Liver (tissue), 9 donors: ENCODE measurements around the gene VPS35L. TPM values are rescaled to one million over a fixed set of nuclear protein-coding genes. Genes with fewer than 3 reads are reported as not detected.

Experiments used
- DNase-seq: peaks from one replicate; pipeline ENCODE4 v3.0.0-alpha.2; 2017; ENCODE audit warnings: low spot score
- H3K27ac ChIP-seq, 2 donors: one replicate each; pipeline ENCODE4 v1.7.0; 2013; ENCODE audit warnings: inconsistent platforms in 2 of 2, low read length in 2 of 2, control low read depth in 1 of 2, low read depth in 1 of 2, mild to moderate bottlenecking in 1 of 2
- H3K27me3 ChIP-seq, 4 donors: one replicate each; pipeline versions ENCODE4 v1.6.1 to v1.7.0; 2013; ENCODE audit warnings: low read length in 3 of 4, inconsistent platforms in 1 of 4, mild to moderate bottlenecking in 1 of 4, moderate library complexity in 1 of 4; ENCODE audit not compliant: control insufficient read depth in 4 of 4, insufficient read depth in 4 of 4
- H3K36me3 ChIP-seq, 4 donors: one replicate each; pipeline versions ENCODE4 v1.6.1 to v1.7.0; 2013; ENCODE audit warnings: low read length in 3 of 4, mild to moderate bottlenecking in 3 of 4, low read depth in 1 of 4, moderate library complexity in 1 of 4; ENCODE audit not compliant: control insufficient read depth in 4 of 4, insufficient read depth in 3 of 4
- H3K4me1 ChIP-seq, 4 donors: one replicate each; pipeline versions ENCODE4 v1.6.1 to v1.7.0; 2013; ENCODE audit warnings: low read length in 3 of 4, mild to moderate bottlenecking in 3 of 4, moderate library complexity in 1 of 4; ENCODE audit not compliant: control insufficient read depth in 4 of 4, insufficient read depth in 4 of 4
- H3K4me3 ChIP-seq, 3 donors: one replicate each; pipeline versions ENCODE4 v1.6.1 to v1.7.0; 2013; ENCODE audit warnings: low read length in 3 of 3, control low read depth in 1 of 3, low read depth in 1 of 3, mild to moderate bottlenecking in 1 of 3
- H3K9ac ChIP-seq, 2 donors: one replicate each; pipeline ENCODE4 v1.7.0; 2013; ENCODE audit warnings: low read length in 2 of 2, mild to moderate bottlenecking in 2 of 2, moderate library complexity in 2 of 2, control low read depth in 1 of 2, low read depth in 1 of 2
- H3K9me3 ChIP-seq, 4 donors: one replicate each; pipeline versions ENCODE4 v1.6.1 to v1.7.0; 2013; ENCODE audit warnings: low read length in 3 of 4; ENCODE audit not compliant: control insufficient read depth in 4 of 4
- ATF3 ChIP-seq: IDR thresholded peaks from 2 replicates; pipeline ENCODE4 v1.6.1; 2016; ENCODE audit warnings: antibody characterized with exemption
- CTCF ChIP-seq: fragments of 150-350 bp; IDR thresholded peaks from 2 replicates; pipeline ENCODE4 v1.5.1; 2017; ENCODE audit warnings: improper control_type of control experiment, low read depth, low read length; ENCODE audit not compliant: missing input control
- EGR1 ChIP-seq, 2 donors: IDR thresholded peaks; 2 replicates each; pipeline ENCODE4 v1.6.1; 2016 to 2018; ENCODE audit warnings: antibody characterized with exemption in 2 of 2, low read depth in 2 of 2
- FOXA1 ChIP-seq: IDR thresholded peaks from 2 replicates; pipeline ENCODE4 v1.6.1; 2016; ENCODE audit warnings: antibody characterized with exemption
- FOXA2 ChIP-seq: IDR thresholded peaks from 2 replicates; pipeline ENCODE4 v1.6.1; 2016; ENCODE audit warnings: antibody characterized with exemption
- HNF4A ChIP-seq, 2 donors: conservative IDR thresholded peaks; 2 replicates each; pipeline ENCODE4 v1.6.1; 2016; ENCODE audit warnings: antibody characterized with exemption in 2 of 2, mild to moderate bottlenecking in 2 of 2
- HNF4G ChIP-seq: IDR thresholded peaks from 2 replicates; pipeline ENCODE4 v1.6.1; 2016; ENCODE audit warnings: antibody characterized with exemption
- JUND ChIP-seq, 2 donors: IDR thresholded peaks; 2 replicates each; pipeline ENCODE4 v1.6.1; 2016; ENCODE audit warnings: antibody characterized with exemption in 2 of 2
- NR2F2 ChIP-seq: IDR thresholded peaks from 2 replicates; pipeline ENCODE4 v1.6.1; 2016; ENCODE audit warnings: antibody characterized with exemption
- RAD21 ChIP-seq, 2 donors: IDR thresholded peaks; 2 replicates each; pipeline ENCODE4 v1.6.1; 2016; ENCODE audit warnings: antibody characterized with exemption in 2 of 2, mild to moderate bottlenecking in 2 of 2
- REST ChIP-seq: IDR thresholded peaks from 2 replicates; pipeline ENCODE4 v1.6.1; 2016; ENCODE audit warnings: antibody characterized with exemption, mild to moderate bottlenecking
- RXRA ChIP-seq, 2 donors: IDR thresholded peaks; 2 replicates each; pipeline ENCODE4 v1.6.1; 2017 to 2018; ENCODE audit warnings: antibody characterized with exemption in 2 of 2, mild to moderate bottlenecking in 1 of 2
- TAF1 ChIP-seq: conservative IDR thresholded peaks from 2 replicates; pipeline ENCODE4 v1.6.1; 2016; ENCODE audit warnings: antibody characterized with exemption, mild to moderate bottlenecking
- YY1 ChIP-seq: IDR thresholded peaks from 2 replicates; pipeline ENCODE4 v1.6.1; 2016; ENCODE audit warnings: antibody characterized with exemption, mild to moderate bottlenecking
- WGBS: extraction: QIAGEN DNeasy Blood & Tissue Kit; methylation state at CpG from one replicate; pipeline ENCODE4 v1.1.7; 2013; 5-methylcytosine and 5-hydroxymethylcytosine counted together
- polyA plus RNA-seq, 2 donors: library from polyadenylated mRNA; stranded (reverse) in 1 of 2; unstranded in 1 of 2; fragments of 200-250 nt in 1 of 2; fragments of >200 nt in 1 of 2; fragmentation: Nextera tagmentation in 1 of 2; extraction: Ambion mirVana in 1 of 2; gene quantifications; one replicate each; pipeline versions ENCODE4 v1.2.1 to v1.2.3, GENCODE V29; 2013 to 2015
- total RNA-seq, 2 donors: library from RNA; depleted of rRNA; stranded (reverse); fragments of >200 nt; gene quantifications; one replicate each; pipeline ENCODE4 v1.2.3, GENCODE V29; 2014
- TF ChIP-seq, protein P1 (sequence below): IDR thresholded peaks from 2 replicates; pipeline ENCODE4 v1.6.1; 2016; ENCODE audit warnings: antibody characterized with exemption
- TF ChIP-seq, protein P2 (sequence below): IDR thresholded peaks from 2 replicates; pipeline ENCODE4 v1.6.1; 2016; ENCODE audit warnings: antibody characterized with exemption
- donor health status: healthy.
- donor health status: healthy.
- donor health status: healthy.
- donor health status: healthy.
- donor health status: healthy.

The VPS35L gene
- total and polyA plus RNA-seq, 4 donors = 10.5 to 18.2 (median 15.1) TPM

- Histone ChIP-seq H3K4me3 (no peak overlapping the region), H3K36me3 (peaks cover 1 to 25% (median 9%) of the 10 kb centered on the region in 4 donors), H3K27ac (no peak overlapping the region), H3K9me3 (peaks cover 0 to 2% (median under 1%) of the 10 kb centered on the region in 4 donors), H3K9ac (no peak overlapping the region), H3K4me1 (no peaks in the 10 kb centered on the region), H3K27me3 (no peaks in the 10 kb centered on the region)
- TF ChIP-seq RXRA (IDR thresholded peaks at IDR 0.05) = no peak
- no peak for TF ChIP-seq TAF1
- no peak for TF ChIP-seq ATF3
- TF ChIP-seq NR2F2 = no peak
- no peak for TF ChIP-seq HNF4G
- no peak for TF ChIP-seq FOXA1
- TF ChIP-seq HNF4A (conservative IDR thresholded peaks at IDR 0.05) = no peak
- TF ChIP-seq RAD21 (IDR thresholded peaks at IDR 0.05) = no peak
- no peak for TF ChIP-seq REST
- no peak for TF ChIP-seq YY1
- TF ChIP-seq, protein P1, sequence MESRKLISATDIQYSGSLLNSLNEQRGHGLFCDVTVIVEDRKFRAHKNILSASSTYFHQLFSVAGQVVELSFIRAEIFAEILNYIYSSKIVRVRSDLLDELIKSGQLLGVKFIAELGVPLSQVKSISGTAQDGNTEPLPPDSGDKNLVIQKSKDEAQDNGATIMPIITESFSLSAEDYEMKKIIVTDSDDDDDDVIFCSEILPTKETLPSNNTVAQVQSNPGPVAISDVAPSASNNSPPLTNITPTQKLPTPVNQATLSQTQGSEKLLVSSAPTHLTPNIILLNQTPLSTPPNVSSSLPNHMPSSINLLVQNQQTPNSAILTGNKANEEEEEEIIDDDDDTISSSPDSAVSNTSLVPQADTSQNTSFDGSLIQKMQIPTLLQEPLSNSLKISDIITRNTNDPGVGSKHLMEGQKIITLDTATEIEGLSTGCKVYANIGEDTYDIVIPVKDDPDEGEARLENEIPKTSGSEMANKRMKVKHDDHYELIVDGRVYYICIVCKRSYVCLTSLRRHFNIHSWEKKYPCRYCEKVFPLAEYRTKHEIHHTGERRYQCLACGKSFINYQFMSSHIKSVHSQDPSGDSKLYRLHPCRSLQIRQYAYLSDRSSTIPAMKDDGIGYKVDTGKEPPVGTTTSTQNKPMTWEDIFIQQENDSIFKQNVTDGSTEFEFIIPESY = no peak
- no peak for TF ChIP-seq FOXA2
- TF ChIP-seq CTCF = no peak
- TF ChIP-seq EGR1 (IDR thresholded peaks at IDR 0.05; ENCODE audit: low read depth in 2 of 2) = no peak
- no peak for TF ChIP-seq JUND (IDR thresholded peaks at IDR 0.05)
- DNase-seq = no peak
- 74% methylated on average over 3 of the region's 3 CpGs for WGBS
These were observed 111.0 kb downstream of the VPS35L start for GRCh38 chr16:19666477-19666876.

GRCh38 chr16:19672378-19672777, 116.9 kb downstream of the VPS35L start:
- peaks cover 3 to 25% (median 9%) of the 10 kb centered on the region in 4 donors for H3K36me3 ChIP-seq
- H3K27me3 ChIP-seq = no peaks in the 10 kb centered on the region
- TF ChIP-seq HNF4G (no peak), EGR1 (IDR thresholded peaks at IDR 0.05; ENCODE audit: low read depth in 2 of 2) (no peak), FOXA1 (no peak), ATF3 (no peak)
- TF ChIP-seq, protein P2, sequence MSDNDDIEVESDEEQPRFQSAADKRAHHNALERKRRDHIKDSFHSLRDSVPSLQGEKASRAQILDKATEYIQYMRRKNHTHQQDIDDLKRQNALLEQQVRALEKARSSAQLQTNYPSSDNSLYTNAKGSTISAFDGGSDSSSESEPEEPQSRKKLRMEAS = no peak
- H3K4me3 ChIP-seq = no peak overlapping the region
- H3K4me1 ChIP-seq = no peaks in the 10 kb centered on the region
- no peaks in the 10 kb centered on the region for H3K9me3 ChIP-seq
- no peak overlapping the region for H3K27ac ChIP-seq
- no peak overlapping the region for H3K9ac ChIP-seq
- WGBS = 98% methylated on average over 4 of the region's 4 CpGs
- no peak for DNase-seq
